HCT116 (cell line): Measurements from ENCODE around the gene OPRD1. TPM values are rescaled to one million over a fixed set of nuclear protein-coding genes. Genes with fewer than 3 reads are reported as not detected.

Experiments
- ATAC-seq: fragments of 200-7000 bp; cut with Tn5 transposase; 2 replicates; pipeline ENCODE4 v1.9.1; 2020; ENCODE audit warnings: mild to moderate bottlenecking, moderate library complexity
- BruUV-seq: library from RNA; stranded (reverse); fragments of 400-500 nt; replicated peaks from 2 replicates; lab custom pipeline; 2021; lab: Mats Ljungman, UMichigan
- CTCF ChIA-PET: fragments of 300-600 bp; sonication (Branson Sonifier 250); formaldehyde crosslinking; loops from one replicate; lab custom pipeline; 2021; ENCODE audit warnings: antibody characterized with exemption; lab: Charles Lee
- POLR2A ChIA-PET: fragments of 300-600, 350-600 bp; sonication (Branson Sonifier 250); formaldehyde crosslinking; loops from one replicate; lab custom pipeline; 2021; ENCODE audit warnings: antibody characterized with exemption; lab: Charles Lee
- RAD21 ChIA-PET, 2 experiments: fragments of 300-600 bp; sonication (Branson Sonifier 250); formaldehyde crosslinking; loops; one replicate each; lab custom pipeline; 2023; ENCODE audit warnings: low total read pairs in 2 of 2; ENCODE audit not compliant: uncharacterized antibody in 2 of 2, unreplicated experiment in 2 of 2, low non-redundant PET in 1 of 2; lab: Charles Lee
- DNase-seq: peaks from one replicate; pipeline ENCODE4 v3.0.0-alpha.2; 2010; ENCODE audit warnings: low read depth, low spot score
- H2AFZ ChIP-seq: fragments of 200-600 bp; shearing (Covaris generic), sonication (generic); 2 replicates; pipeline ENCODE4 v1.6.1; 2017; ENCODE audit warnings: low read depth, mixed run types, mixed read lengths, antibody characterized with exemption, low read length; ENCODE audit not compliant: poor library complexity, severe bottlenecking
- H3K27ac ChIP-seq: 2 replicates; pipeline ENCODE4 v1.5.1; 2012; ENCODE audit warnings: low read depth, low read length
- H3K27me3 ChIP-seq: fragments of 200-600 bp; sonication (generic); 2 replicates; pipeline ENCODE4 v1.6.1; 2016; ENCODE audit warnings: mixed run types, low read length, mixed read lengths; ENCODE audit not compliant: insufficient read depth
- H3K36me3 ChIP-seq, 2 experiments: fragments of 200-500 bp in 1 of 2; fragments of 200-600 bp in 1 of 2; sonication (Bioruptor generic) in 1 of 2; sonication (generic) in 1 of 2; 2 replicates each; pipeline versions ENCODE4 v1.5.1 to v1.6.1; 2014 to 2016; ENCODE audit warnings: low read length in 2 of 2, inconsistent platforms in 1 of 2, mixed read lengths in 1 of 2, mixed run types in 1 of 2; ENCODE audit not compliant: insufficient read depth in 2 of 2, control insufficient read depth in 1 of 2
- H3K4me1 ChIP-seq, 2 experiments: fragments of 200-600 bp in 1 of 2; sonication (generic) in 1 of 2; 2 replicates each; pipeline versions ENCODE4 v1.5.1 to v1.6.1; 2012 to 2017; ENCODE audit warnings: low read length in 2 of 2, inconsistent platforms in 1 of 2, mild to moderate bottlenecking in 1 of 2, mixed read lengths in 1 of 2, mixed run types in 1 of 2, moderate library complexity in 1 of 2; ENCODE audit not compliant: insufficient read depth in 2 of 2, control insufficient read depth in 1 of 2
- H3K4me2 ChIP-seq: fragments of 200-600 bp; sonication (generic); 2 replicates; pipeline ENCODE4 v1.6.1; 2017; ENCODE audit warnings: mixed run types, low read length, mixed read lengths
- H3K4me3 ChIP-seq, 2 experiments: fragments of 200-600 bp in 1 of 2; sonication (generic) in 1 of 2; replicated peaks in 1 of 2; 2 replicates each; pipeline ENCODE4 v1.5.1; 2011 to 2016; ENCODE audit warnings: low read length in 2 of 2, control low read depth in 1 of 2, low read depth in 1 of 2, mild to moderate bottlenecking in 1 of 2, mixed read lengths in 1 of 2, mixed run types in 1 of 2
- H3K79me2 ChIP-seq: fragments of 200-600 bp; sonication (generic); 2 replicates; pipeline ENCODE4 v1.6.1; 2017; ENCODE audit warnings: mild to moderate bottlenecking, mixed run types, low read length, moderate library complexity, mixed read lengths; ENCODE audit not compliant: insufficient read depth
- H3K9ac ChIP-seq: fragments of 200-600 bp; sonication (generic); 2 replicates; pipeline ENCODE4 v1.6.1; 2016; ENCODE audit warnings: low read length, mixed read lengths
- H3K9me2 ChIP-seq: fragments of 200-600 bp; sonication (generic), shearing (Covaris generic); 2 replicates; pipeline ENCODE4 v1.6.1; 2017; ENCODE audit warnings: mixed run types, mild to moderate bottlenecking, moderate library complexity; ENCODE audit not compliant: insufficient read depth
- H3K9me3 ChIP-seq, 2 experiments: fragments of 200-500 bp in 1 of 2; fragments of 200-600 bp in 1 of 2; sonication (Bioruptor generic) in 1 of 2; sonication (generic) in 1 of 2; 2 replicates each; pipeline ENCODE4 v1.6.1; 2014 to 2017; ENCODE audit warnings: low read length in 2 of 2, mixed read lengths in 2 of 2, inconsistent platforms in 1 of 2, low read depth in 1 of 2, mild to moderate bottlenecking in 1 of 2, mixed run types in 1 of 2, moderate library complexity in 1 of 2; ENCODE audit not compliant: control insufficient read depth in 1 of 2, insufficient read depth in 1 of 2
- H4K20me1 ChIP-seq: fragments of 200-600 bp; sonication (generic), shearing (Covaris generic); 2 replicates; pipeline ENCODE4 v1.6.1; 2017; ENCODE audit warnings: mixed run types, mild to moderate bottlenecking, moderate library complexity; ENCODE audit not compliant: insufficient read depth
- ATF3 ChIP-seq: IDR thresholded peaks from 2 replicates; pipeline ENCODE4 v1.6.1; 2012
- CBX3 ChIP-seq: IDR thresholded peaks from 2 replicates; pipeline ENCODE4 v1.6.1; 2012; ENCODE audit warnings: low read depth
- CEBPB ChIP-seq: IDR thresholded peaks from 2 replicates; pipeline ENCODE4 v1.6.1; 2012; ENCODE audit warnings: low read depth
- CTCF ChIP-seq, 3 experiments: fragments of 200-600 bp in 1 of 3; sonication (generic) in 1 of 3; IDR thresholded peaks in 2 of 3; conservative IDR thresholded peaks in 1 of 3; 2 replicates each; pipeline ENCODE4 v1.5.1; 2012 to 2017; ENCODE audit warnings: low read depth in 2 of 3, low read length in 2 of 3, antibody characterized with exemption in 1 of 3, borderline replicate concordance in 1 of 3, control low read depth in 1 of 3, mild to moderate bottlenecking in 1 of 3, mixed read lengths in 1 of 3, mixed run types in 1 of 3, moderate library complexity in 1 of 3; ENCODE audit not compliant: insufficient read depth in 1 of 3
- EGR1 ChIP-seq: IDR thresholded peaks from 2 replicates; pipeline ENCODE4 v1.6.1; 2012; ENCODE audit warnings: low read depth
- EZH2 ChIP-seq: fragments of 200-600 bp; sonication (generic); IDR thresholded peaks from 2 replicates; pipeline ENCODE4 v1.6.1; 2017; ENCODE audit warnings: antibody characterized with exemption, mixed run types
- EZH2phosphoT487 ChIP-seq: fragments of 200-600 bp; IDR thresholded peaks from 2 replicates; pipeline ENCODE4 v1.6.1; 2018; ENCODE audit warnings: antibody characterized with exemption, borderline replicate concordance
- FOSL1 ChIP-seq: IDR thresholded peaks from 2 replicates; pipeline ENCODE4 v1.6.1; 2012; ENCODE audit warnings: low read depth
- JUND ChIP-seq: IDR thresholded peaks from 2 replicates; pipeline ENCODE4 v1.6.1; 2012
- MAX ChIP-seq: IDR thresholded peaks from 2 replicates; pipeline ENCODE4 v1.6.1; 2012
- POLR2A ChIP-seq: IDR thresholded peaks from 2 replicates; pipeline ENCODE4 v1.7.0; 2011; ENCODE audit warnings: borderline replicate concordance; ENCODE audit not compliant: insufficient read depth, insufficient read length; ENCODE audit errors: extremely low read depth
- RAD21 ChIP-seq: IDR thresholded peaks from 2 replicates; pipeline ENCODE4 v1.6.1; 2012; ENCODE audit warnings: low read depth, mild to moderate bottlenecking
- SIN3A ChIP-seq: IDR thresholded peaks from 2 replicates; pipeline ENCODE4 v1.6.1; 2012; ENCODE audit warnings: low read depth
- YY1 ChIP-seq: IDR thresholded peaks from 2 replicates; pipeline ENCODE4 v1.6.1; 2011; ENCODE audit warnings: low read length, low read depth, moderate library complexity, mild to moderate bottlenecking; ENCODE audit not compliant: insufficient replicate concordance; ENCODE audit errors: extremely low read depth
- ZBTB33 ChIP-seq: IDR thresholded peaks from 2 replicates; pipeline ENCODE4 v1.6.1; 2011; ENCODE audit warnings: mild to moderate bottlenecking, low read length, moderate library complexity; ENCODE audit not compliant: insufficient replicate concordance; ENCODE audit errors: extremely low read depth
- ZFX ChIP-seq: fragments of 450-650 bp; IDR thresholded peaks from 2 replicates; pipeline ENCODE4 v1.6.1; 2017
- intact Hi-C: fragments of 100-400 bp; cut with micrococcal nuclease; formaldehyde crosslinking; loops from 2 replicates; pipeline ENCODE4 v1.10.0; 2022
- total RNA-seq: library from RNA; stranded (reverse); gene quantifications from one replicate; pipeline ENCODE4 v1.2.1, GENCODE V29; 2021; ENCODE audit not compliant: unreplicated experiment

OPRD1 gene
- total RNA-seq, 1 experiment from 2014 or later = not detected

- Histone ChIP-seq H3K4me1 (peaks cover 5 to 8% of the 10 kb centered on the region in 2 experiments), H3K27ac (no peak overlapping the region)
- no peak for TF ChIP-seq JUND
- no peak for TF ChIP-seq SIN3A
- no peak for TF ChIP-seq POLR2A
- no peak for TF ChIP-seq ZBTB33
- no peak for TF ChIP-seq ATF3
- TF ChIP-seq YY1 = no peak
- no peak for TF ChIP-seq RAD21
- no peak for TF ChIP-seq CTCF (IDR thresholded peaks at IDR 0.05 in 2 of 3, conservative IDR thresholded peaks at IDR 0.05 in 1 of 3; ENCODE audit: borderline replicate concordance in 1 of 3, insufficient read depth in 1 of 3, low read depth in 2 of 3, low read length in 2 of 3)
- TF ChIP-seq EZH2phosphoT487 = no peak
- no peak for TF ChIP-seq CEBPB
- no peak for TF ChIP-seq MAX
- TF ChIP-seq EGR1 = no peak
- no peak for TF ChIP-seq ZFX
- no peak for TF ChIP-seq FOSL1
- TF ChIP-seq EZH2 = no peak
- no peak for TF ChIP-seq CBX3
- TF ChIP-seq, all 23 proteins: peak for 0
- Histone ChIP-seq H3K79me2 (no peaks in the 10 kb centered on the region), H3K36me3 (no peaks in the 10 kb centered on the region), H3K4me2 (no peak overlapping the region), H3K4me3 (no peak overlapping the region), H3K9me2 (no peaks in the 10 kb centered on the region), H2AFZ (no peak overlapping the region), H3K9me3 (no peaks in the 10 kb centered on the region), H3K27me3 (no peaks in the 10 kb centered on the region), H4K20me1 (no peaks in the 10 kb centered on the region), H3K9ac (no peak overlapping the region)
- BruUV-seq = no TSS peak
- intact Hi-C loops = no loop called here
- POLR2A ChIA-PET = no interaction called here
- CTCF ChIA-PET = no interaction called here
- RAD21 ChIA-PET = no interaction called here
- ATAC-seq (no peak), DNase-seq (no peak)
These were observed 97.2 kb downstream of the OPRD1 start for GRCh38 chr1:28909198-28909597.
